ENCODE data around the gene CCL14. TPM values are rescaled to one million over a fixed set of nuclear protein-coding genes. Genes with fewer than 3 reads are reported as not detected.
"Not testable (repeated sequence)": the region's sequence is repeated elsewhere in the genome, so short reads cannot be mapped to it uniquely, and the experiment has no call there.

Gene CCL14
- total RNA-seq, 2 experiments from 2014 or later, result not detected

- CTCF ChIA-PET, result no interaction called here
- POLR2A ChIA-PET, result no interaction called here
Measured at GRCh38 chr17:35953720-35954119, 32.8 kb downstream of the CCL14 start.

- CTCF ChIA-PET, result interaction anchor here (1.0 to 2.4 kb wide), 2 partner anchors 27 to 100 kb away, joined by 6 read pairs; no protein-coding TSS in a partner anchor
- POLR2A ChIA-PET, result interaction anchor here (0.7 kb wide), 1 partner anchor 200 kb away, joined by 6 read pairs; no protein-coding TSS in a partner anchor
Measured at GRCh38 chr17:35949401-35949800, 37.1 kb downstream of the CCL14 start.

GRCh38 chr17:35948092-35948491 is 38.4 kb downstream of the CCL14 start:
- POLR2A ChIA-PET, result no interaction called here
- CTCF ChIA-PET, result interaction anchor here (0.7 to 2.4 kb wide), 6 partner anchors 13 to 142 kb away, joined by 3 to 6 read pairs (median 4); partner anchors contain the start of gene CCL3

GRCh38 chr17:35947156-35947585 is 39.4 kb downstream of the CCL14 start:
- ChIA-PET CTCF (interaction anchor here (0.6 to 1.7 kb wide), 8 partner anchors 11 to 143 kb away, joined by 3 to 6 read pairs (median 4); partner anchors contain the start of gene CCL3), POLR2A (no interaction called here)

- POLR2A ChIA-PET, result no interaction called here
- CTCF ChIA-PET, result interaction anchor here (0.6 to 0.8 kb wide), 2 partner anchors 54 to 139 kb away, joined by 3 read pairs; no protein-coding TSS in a partner anchor
Measured at GRCh38 chr17:35944151-35944550, 42.4 kb downstream of the CCL14 start.

- ChIA-PET CTCF (interaction anchor here (0.6 kb wide), 1 partner anchor 138 kb away, joined by 3 read pairs; no protein-coding TSS in a partner anchor), POLR2A (no interaction called here)
Measured at GRCh38 chr17:35943537-35943936, 43.0 kb downstream of the CCL14 start, which contains the start of gene LYZL6. TSS of gene LYZL6 (minus strand) at chr17:35943713. CDS start at chr17:35939356, 4,357 bp downstream.

GRCh38 chr17:35942588-35943186 is 43.8 kb downstream of the CCL14 start:
- ChIA-PET CTCF (interaction anchor here (0.8 to 1.0 kb wide), 2 partner anchors 24 to 34 kb away, joined by 3 read pairs; no protein-coding TSS in a partner anchor), POLR2A (no interaction called here)

- POLR2A ChIA-PET, result not testable (repeated sequence)
Measured at GRCh38 chr17:35938492-35938891, 48.0 kb downstream of the CCL14 start.

GRCh38 chr17:35936063-35936462 is 50.5 kb downstream of the CCL14 start:
- POLR2A ChIA-PET, result no interaction called here
- CTCF ChIA-PET, result interaction anchor here (0.6 kb wide), 1 partner anchor 11 kb away, joined by 4 read pairs; no protein-coding TSS in a partner anchor

More at GRCh38 chr17:35938492-35938891, 48.0 kb downstream of the CCL14 start:
- CTCF ChIA-PET, result interaction anchor here (0.7 kb wide), 1 partner anchor 63 kb away, joined by 4 read pairs; no protein-coding TSS in a partner anchor

- CTCF ChIA-PET, result interaction anchor here (0.8 kb wide), 1 partner anchor 12 kb away, joined by 4 read pairs; no protein-coding TSS in a partner anchor
Measured at GRCh38 chr17:35934760-35935159, 51.8 kb downstream of the CCL14 start.

More at GRCh38 chr17:35934760-35935159, 51.8 kb downstream of the CCL14 start:
- POLR2A ChIA-PET, result no interaction called here

Other genes starting within 250 kb of the CCL14 start
- gene GAS2L2, start 233.5 kb downstream of the CCL14 start, total RNA-seq, result under 1 TPM; 0.10 to 0.15 TPM
- not detected for gene C17orf50, start 225.8 kb downstream of the CCL14 start, total RNA-seq
- not detected for gene MMP28, start 191.1 kb downstream of the CCL14 start, total RNA-seq
- gene TAF15, start 177.2 kb downstream of the CCL14 start, total RNA-seq, result 100 to 1,000 TPM; 316 to 323 TPM
- gene HEATR9, start 117.8 kb downstream of the CCL14 start, total RNA-seq, result 1 to 10 TPM; 1.5 to 2.3 TPM
- gene CCL5, start 106.4 kb downstream of the CCL14 start, total RNA-seq, result 100 to 1,000 TPM; 455 to 477 TPM
- gene RDM1, start 56.0 kb downstream of the CCL14 start, total RNA-seq, result 1 to 10 TPM; 3.2 to 3.9 TPM
- not detected for gene LYZL6, start 43.0 kb downstream of the CCL14 start, total RNA-seq
- not detected for gene CCL16, start 5.2 kb downstream of the CCL14 start, total RNA-seq
- gene CCL15, start 14.8 kb upstream of the CCL14 start, total RNA-seq, result not detected
- under 1 TPM; 0.36 to 0.42 TPM for gene CCL23, start 31.2 kb upstream of the CCL14 start, total RNA-seq
- under 1 TPM; 0.36 to 0.61 TPM for gene CCL18, start 77.5 kb upstream of the CCL14 start, total RNA-seq
- 1,000 to 10,000 TPM; 1,540 to 1,562 TPM for gene CCL3, start 103.4 kb upstream of the CCL14 start, total RNA-seq
- 1,000 to 10,000 TPM; 2,428 to 2,431 TPM for gene CCL4, start 117.1 kb upstream of the CCL14 start, total RNA-seq
- 1 to 10 TPM; 3.2 to 3.3 TPM for gene TBC1D3B, start 189.9 kb upstream of the CCL14 start, total RNA-seq
- 100 to 1,000 TPM; 238 to 245 TPM for gene CCL3L1, start 210.0 kb upstream of the CCL14 start, total RNA-seq
- gene CCL4L2, start 224.3 kb upstream of the CCL14 start, total RNA-seq, result 100 to 1,000 TPM; 831 TPM